NCI-H446 treated with DMSO at 0.1 percent for 48 hours (cell line): ENCODE measurements around the gene NIF3L1.
"Not testable (repeated sequence)": the region's sequence is repeated elsewhere in the genome, so short reads cannot be mapped to it uniquely, and the experiment has no call there.

Experiments
- DNase-seq: peaks from one replicate; lab custom pipeline; 2025; lab: John Stamatoyannopoulos, UW

NIF3L1 gene

DNA sequence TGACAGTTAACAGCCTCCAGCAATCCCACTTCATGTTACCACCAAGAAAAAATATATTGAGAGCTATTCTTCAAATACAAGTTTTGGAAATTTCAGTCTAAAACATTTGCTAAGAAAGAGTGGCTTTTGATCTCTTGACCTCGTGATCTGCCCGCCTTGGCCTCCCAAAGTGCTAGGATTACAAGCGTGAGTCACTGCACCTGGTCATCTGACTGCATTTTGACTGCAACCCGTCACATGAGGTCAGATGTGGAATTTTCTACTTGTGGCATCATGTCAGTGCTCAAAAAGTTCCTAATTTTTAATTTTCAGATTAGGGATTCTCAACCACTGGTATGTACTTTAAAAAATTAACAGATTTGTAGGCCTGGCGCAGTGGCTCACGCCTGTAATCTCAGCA is 15.6 kb upstream of the NIF3L1 start:
- DNase-seq: no peak

DNA sequence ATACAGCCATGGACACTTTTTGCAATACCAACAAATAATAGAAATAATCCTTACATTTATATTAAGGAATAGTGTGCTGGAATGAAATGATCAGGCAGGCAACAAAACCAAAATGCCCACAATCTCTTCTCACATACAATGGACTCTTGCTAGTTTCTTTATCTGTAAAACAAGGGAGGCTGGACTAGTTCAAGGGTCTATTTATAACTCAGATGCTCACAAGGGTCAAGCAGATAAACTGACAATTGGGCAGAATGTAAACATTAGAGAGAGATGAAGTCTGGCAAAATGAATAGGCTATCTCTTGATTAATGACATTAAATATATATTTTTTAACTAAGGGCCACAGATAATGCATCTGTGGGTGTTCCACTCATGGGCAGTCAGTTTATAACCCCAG is 11.7 kb upstream of the NIF3L1 start:
- DNase-seq: no peak

DNA sequence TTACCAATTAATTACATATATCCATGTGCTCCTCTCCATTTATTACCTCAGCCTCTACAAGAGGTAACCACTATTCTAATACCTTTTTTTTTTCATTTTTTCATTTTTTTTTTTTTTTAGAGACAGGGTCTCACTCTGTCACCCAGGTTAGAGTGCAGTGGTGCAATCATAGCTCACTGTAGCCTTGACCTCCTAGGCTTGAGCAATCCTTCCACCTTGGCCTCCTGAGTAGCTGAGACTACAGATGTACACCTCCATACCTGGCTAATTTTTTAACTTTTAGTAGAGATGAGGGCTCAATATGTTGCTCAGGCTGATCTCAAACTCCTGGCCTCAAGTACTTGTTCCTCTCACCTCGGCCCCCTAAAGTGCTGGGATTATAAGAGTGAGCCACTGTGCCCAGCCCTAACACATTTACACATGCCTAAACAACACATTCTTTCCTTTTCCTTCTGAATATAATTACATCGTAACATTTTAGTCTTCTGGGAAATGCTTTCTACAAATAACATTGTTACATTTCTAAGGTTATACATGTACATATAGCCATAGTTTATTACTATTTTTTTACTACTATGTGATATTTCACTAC is 10.8 kb upstream of the NIF3L1 start:
- no peak for DNase-seq

DNA sequence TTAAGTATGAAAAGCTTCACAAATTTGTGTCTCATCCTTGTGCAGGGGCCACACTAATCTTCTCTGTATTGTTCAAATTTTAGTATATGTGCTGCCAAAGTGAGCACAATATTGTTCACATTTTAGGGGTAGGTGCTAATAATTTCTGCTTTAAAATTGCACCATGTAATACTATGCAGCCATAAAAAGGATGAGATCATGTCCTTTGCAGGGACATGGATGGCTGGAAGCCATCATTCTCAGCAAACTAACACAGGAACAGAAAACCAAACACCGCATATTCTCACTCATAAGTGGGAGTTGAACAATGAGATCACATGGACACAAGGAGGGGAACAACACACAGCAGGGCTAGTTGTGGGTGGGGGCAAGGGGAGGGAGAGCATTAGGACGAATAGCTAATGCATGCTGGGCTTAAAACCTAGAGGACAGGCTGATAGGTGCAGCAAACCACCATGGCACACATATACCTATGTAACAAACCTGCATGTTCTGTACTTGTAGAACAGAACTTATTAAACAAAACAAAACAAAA is 7.4 kb upstream of the NIF3L1 start:
- DNase-seq: not testable (repeated sequence)

DNA sequence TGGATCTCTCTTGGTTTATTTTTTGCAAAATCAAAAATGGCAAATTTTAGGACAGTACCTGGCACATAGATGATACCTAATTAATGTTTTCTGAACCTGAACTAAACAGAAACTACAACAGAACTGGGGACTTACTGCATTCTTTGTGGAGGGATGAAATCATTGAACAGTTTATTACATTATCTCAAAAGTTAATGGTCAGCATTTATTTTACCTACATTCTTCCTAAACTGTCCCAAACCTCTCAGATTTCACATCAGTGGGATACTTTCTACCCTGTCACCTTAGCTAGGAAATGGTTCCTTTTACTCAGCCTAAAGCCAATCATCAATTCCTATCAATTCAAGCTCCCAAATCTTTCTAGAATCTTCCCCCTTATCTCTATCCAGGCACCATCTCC is 10.3 kb downstream of the NIF3L1 start:
- DNase-seq: no peak

GRCh38 chr2:200901459-200902072 is 12.4 kb downstream of the NIF3L1 start:
- peak; percentile 62 for DNase-seq

DNA sequence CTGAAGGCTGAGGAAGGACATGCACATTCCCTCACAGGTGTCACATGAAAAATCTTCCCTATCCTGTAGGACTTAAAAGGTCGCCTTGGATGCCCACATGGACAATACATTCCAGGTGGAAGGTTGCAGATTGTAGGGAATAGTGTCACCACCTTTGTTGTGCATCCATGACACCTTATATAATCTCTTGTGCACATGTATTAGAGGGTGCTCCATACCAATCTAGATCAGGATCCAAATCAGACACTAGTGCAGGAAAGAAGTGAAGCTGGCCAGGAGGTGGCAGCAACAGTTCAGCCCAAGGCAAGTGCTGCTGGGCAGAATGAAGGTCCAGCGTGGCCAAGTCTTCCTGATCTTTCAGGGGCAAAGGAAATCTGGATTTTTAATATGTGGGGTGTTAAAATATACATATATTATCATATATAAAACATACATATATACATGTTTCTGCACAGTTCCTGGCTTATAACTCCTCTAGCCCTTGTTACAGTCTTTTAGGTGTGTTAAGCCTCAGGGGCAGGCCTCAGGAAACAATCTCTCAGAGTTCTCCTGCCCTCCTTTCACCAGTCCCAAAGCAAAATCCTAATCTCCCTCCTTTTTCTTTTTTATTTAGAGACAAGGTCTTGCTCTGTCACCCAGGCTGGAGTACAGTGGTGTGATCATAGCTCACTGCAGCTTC is 16.6 kb downstream of the NIF3L1 start:
- peak; percentile 2 for DNase-seq

GRCh38 chr2:200909958-200910357 is 20.8 kb downstream of the NIF3L1 start:
- no peak for DNase-seq

DNA sequence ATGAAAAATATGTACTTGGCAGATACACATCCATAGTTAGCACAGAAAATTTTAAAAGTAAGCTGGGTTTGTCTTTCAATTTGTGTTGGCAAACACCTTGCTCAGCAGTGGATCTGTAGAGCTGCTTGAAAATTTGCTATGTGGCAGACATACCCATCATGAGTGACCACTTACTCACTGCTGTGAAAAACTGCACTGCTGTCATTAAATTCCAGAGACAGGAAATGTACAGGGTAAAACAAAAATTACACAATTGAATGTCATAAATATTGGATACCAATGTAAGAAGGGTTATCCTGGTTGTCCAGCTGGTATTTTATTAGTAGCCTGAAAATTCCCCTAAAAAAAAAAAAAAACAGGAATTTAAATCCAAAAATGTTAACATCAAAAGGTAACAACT is 24.5 kb downstream of the NIF3L1 start:
- no peak for DNase-seq

DNA sequence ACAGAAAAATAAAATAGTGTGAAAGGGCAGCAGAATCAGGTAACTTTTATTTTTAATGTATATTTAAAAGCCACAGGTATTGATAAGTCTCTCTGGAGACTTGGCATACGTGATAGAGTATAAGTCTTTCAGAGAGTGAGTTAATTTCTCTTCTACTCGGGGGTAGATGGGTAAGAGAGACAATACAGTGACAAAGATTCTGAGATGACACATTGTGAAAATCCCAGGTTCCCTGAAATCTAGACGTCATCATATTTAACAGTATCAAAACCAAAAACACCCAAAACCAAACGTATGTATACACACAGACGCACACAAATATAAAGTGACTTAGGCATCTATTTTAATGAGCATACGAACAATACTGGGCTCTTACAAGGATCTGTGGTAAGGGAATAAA is 33.3 kb downstream of the NIF3L1 start:
- DNase-seq: no peak

DNA sequence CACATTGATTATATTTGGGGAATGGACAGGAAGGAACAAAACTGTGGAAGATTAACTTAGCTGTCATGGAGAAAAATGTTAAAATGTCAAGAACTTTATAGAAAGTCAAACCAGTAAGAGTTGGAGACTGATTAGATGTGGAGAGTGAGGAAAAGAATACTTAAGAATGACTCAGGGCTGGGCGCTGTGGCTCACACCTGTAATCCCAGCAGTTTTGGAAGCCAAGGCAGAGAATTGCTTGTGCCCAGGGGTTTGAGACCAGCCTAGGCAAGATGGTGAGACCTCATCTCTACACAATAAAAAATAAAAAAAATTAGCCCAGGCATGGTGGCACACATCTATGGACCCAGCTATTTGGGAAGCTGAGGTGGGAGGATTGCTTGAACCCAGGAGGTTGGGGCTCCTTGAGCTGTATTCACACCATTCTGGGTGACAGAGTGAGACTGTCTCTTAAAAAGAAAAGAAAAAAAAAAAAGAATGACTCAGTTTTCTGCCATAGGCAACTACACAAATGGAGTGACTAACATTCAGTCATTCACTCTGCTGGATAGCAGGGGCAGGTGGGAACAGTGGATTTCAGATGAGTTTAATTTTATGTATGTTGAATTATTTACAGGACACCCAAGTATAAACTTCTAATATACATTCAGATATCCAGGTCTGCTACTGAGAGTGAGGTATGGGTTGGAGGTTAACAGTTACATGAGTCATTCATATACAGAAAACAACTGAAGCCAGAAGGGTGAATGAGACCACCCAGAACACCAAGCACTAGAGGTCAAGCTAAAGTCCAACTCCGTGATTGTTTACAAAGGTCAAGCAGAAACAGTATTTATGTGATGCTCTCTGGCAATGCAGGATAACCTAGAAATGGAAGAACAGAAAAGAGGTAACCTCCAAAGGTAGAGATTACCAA is 40.4 kb downstream of the NIF3L1 start:
- no peak for DNase-seq

DNA sequence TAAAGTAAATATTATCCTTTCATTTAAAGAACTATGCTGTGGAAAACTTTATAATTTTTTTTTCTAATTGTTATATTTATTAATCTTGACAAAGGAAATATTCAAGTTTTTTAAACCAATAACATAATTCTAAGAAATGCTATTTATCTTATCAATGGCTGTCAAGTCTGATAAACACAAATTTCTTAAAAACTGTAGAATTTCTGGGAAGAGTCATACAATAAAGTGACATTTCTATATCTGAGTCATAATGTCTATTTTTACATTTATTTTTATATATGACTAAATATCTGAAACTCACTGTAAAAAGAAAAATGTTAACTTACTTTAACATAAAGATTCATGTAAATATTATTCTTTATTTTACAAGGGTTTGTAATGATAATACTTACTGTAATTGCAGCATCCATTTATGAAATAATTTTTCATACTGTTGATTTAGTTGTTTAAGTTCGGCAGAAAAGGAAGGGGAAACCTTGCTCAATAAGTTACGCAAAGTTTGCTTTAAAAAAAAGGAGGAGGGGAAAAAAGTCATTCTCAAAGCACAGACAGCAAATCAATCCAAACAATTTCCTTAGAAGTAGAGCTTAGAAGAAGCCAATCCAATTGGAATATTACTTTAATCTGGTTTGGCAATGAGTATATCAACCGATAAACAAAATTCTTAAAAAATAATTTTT is 41.9 kb downstream of the NIF3L1 start:
- DNase-seq: no peak

GRCh38 chr2:200939832-200940231 is 50.7 kb downstream of the NIF3L1 start:
- DNase-seq: no peak

DNA sequence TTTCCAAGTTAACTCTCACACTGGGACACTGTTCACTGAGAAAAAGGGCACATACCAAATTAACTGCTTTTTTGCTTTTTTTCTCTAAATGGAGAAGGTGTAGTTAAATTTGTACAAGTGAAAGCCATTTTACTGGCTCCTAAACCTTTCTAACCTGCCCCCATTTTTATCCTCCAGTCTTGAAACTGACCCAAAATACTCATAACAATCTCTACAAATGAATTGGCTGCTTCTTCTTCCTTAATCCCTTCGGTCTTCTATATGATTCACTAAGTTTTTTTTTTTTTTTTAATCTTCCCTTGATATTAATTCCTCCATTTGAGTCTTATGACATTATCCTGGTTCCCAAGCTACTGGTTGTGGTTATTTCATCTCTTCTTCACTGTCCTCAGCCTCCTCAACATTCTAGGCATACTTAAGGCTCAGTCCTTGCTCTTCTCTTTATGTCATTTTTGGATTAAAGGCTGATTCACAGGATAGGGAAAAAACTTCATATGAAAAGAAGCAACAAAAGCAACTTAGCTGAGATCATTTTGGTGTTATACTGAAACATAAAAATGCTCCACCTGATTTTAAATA is 54.4 kb downstream of the NIF3L1 start:
- DNase-seq: no peak

GRCh38 chr2:200944467-200945394 is 55.6 kb downstream of the NIF3L1 start:
- no peak for DNase-seq

DNA sequence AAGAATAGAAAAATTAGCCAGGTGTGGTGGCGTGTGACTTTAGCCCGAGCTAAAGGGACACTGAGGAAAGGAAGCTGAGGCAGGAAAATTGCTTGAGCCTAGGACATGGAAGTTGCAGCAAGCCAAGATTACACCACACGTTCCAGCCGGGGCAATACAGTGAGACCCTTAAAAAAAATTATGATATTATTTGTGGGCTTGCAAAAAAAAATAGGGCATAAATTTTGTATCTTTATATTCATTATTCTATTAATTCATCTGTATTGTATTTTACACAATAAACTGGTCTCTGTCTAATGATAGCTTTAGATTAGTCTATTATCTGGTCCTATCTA is 56.2 kb downstream of the NIF3L1 start:
- no peak for DNase-seq

DNA sequence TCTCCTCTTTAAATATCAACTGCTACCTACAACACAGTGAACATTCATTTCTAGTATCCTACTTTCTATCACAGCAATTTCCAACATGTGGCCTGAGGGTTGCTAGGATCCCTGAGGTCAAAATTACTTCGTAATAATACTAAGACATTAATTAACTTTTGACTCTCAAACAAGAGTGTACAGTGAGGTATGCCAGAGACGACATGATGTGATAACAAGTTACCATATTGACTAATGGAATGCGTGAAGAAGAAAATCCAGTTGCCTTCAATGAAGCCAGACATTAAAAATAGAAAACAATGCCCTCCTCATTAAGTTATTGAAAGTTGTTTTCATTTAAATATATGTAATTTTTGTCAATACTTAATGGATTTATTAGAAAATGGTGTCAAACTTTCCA is 61.2 kb downstream of the NIF3L1 start:
- DNase-seq: no peak
